HepG2 (cell line): ENCODE data around the gene TANGO2.

Source experiments
- CREB1 ChIP-seq, 2 experiments: fragments of 450-650 bp in 1 of 2; IDR thresholded peaks; 2 replicates each; pipeline ENCODE4 v1.6.1; 2016 to 2017; ENCODE audit warnings: control low read depth in 1 of 2, mild to moderate bottlenecking in 1 of 2, missing compliant biosample characterization in 1 of 2, missing genetic modification characterization in 1 of 2
- EZH2 ChIP-seq: conservative IDR thresholded peaks from 2 replicates; pipeline ENCODE4 v1.6.1; 2012; ENCODE audit warnings: mild to moderate bottlenecking, low read depth, low read length, moderate library complexity
- JUND ChIP-seq: sonication (generic); formaldehyde crosslinking; IDR thresholded peaks from 2 replicates; pipeline ENCODE4 v1.8.0; 2022; ENCODE audit warnings: mild to moderate bottlenecking, missing genetic modification reagents
- SMAD3 ChIP-seq: sonication (generic); formaldehyde crosslinking; IDR thresholded peaks from 2 replicates; pipeline ENCODE4 v1.4.0; 2020; ENCODE audit warnings: missing genetic modification reagents
- SRY ChIP-seq: sonication (generic); formaldehyde crosslinking; IDR thresholded peaks from 2 replicates; pipeline ENCODE4 v1.8.0; 2022; ENCODE audit warnings: mild to moderate bottlenecking, missing genetic modification reagents
- TCF7L2 ChIP-seq: IDR thresholded peaks from 2 replicates; pipeline ENCODE4 v1.6.1; 2011; ENCODE audit warnings: mild to moderate bottlenecking, low read depth, low read length, moderate library complexity
- ZBTB21 ChIP-seq: sonication (generic); formaldehyde crosslinking; IDR thresholded peaks from 2 replicates; pipeline ENCODE4 v1.4.0; 2020; ENCODE audit warnings: missing genetic modification reagents
- TF ChIP-seq, protein P1 (sequence below): IDR thresholded peaks from 2 replicates; pipeline ENCODE4 v1.6.1; 2016; ENCODE audit warnings: low read depth, borderline replicate concordance

DNA sequence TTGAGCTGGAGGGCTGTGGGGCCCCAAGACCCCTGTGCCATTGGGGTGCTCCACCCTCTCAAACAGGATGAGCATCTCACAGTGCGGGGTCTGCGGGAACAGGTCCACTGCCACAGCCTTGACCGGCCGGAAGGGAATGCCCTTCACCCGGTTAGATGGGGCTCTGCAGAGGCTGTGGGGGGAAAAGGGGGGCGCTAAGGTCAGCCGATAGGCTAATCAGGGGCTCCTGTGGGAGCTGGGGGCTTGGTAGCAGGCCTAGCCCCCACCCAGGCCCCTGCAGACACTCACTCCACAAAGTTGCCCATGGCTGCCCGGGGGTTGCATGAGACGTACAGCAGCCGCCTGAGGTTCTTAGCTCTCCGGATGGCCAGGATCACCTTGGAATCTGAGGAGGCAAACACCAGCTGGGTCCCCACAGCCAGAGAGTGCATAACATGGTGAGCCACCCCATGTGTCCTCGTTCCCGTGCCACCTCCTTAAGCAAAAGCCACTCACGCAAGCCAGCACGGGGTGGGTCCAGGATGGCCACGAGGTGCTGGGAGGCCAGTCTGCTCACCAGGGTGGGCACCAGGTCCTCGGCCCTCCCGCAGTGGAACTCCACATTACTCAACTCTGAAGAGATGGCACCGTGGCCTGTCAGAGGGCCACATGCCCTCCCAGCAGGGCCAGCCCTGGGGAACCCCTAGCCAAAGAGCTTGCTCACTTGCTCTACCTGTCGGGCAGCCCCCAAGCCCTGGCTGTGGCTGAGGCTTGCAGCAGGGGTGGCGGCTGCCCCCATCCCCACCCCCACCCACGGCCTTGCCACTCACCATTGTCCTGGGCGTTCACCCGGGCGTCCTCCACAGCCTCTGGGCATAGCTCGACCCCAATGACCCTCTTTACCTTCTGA is 92.0 kb downstream of the TANGO2 start:
- no peak for TF ChIP-seq TCF7L2
- no peak for TF ChIP-seq SRY
- no peak for TF ChIP-seq EZH2
- TF ChIP-seq CREB1 (IDR thresholded peaks at IDR 0.05) = no peak
- TF ChIP-seq CREB1 (CRISPR knock-in tag; IDR thresholded peaks at IDR 0.05) = no peak
- TF ChIP-seq, protein P1, sequence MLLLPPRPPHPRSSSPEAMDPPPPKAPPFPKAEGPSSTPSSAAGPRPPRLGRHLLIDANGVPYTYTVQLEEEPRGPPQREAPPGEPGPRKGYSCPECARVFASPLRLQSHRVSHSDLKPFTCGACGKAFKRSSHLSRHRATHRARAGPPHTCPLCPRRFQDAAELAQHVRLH (CRISPR knock-in tag) = no peak
- TF ChIP-seq SMAD3 (CRISPR knock-in tag) = no peak
- TF ChIP-seq JUND (CRISPR knock-in tag) = no peak
- no peak for TF ChIP-seq ZBTB21 (CRISPR knock-in tag)
